Mesendoderm (in vitro differentiated cells): Measurements from ENCODE around the gene NFXL1.

Experiments
- DNase-seq: peaks from one replicate; pipeline ENCODE4 v3.0.0; 2013
- H2AK5ac ChIP-seq: 2 replicates; pipeline ENCODE4 v1.6.1; 2013; ENCODE audit warnings: low read length, inconsistent platforms
- H2BK120ac ChIP-seq: 2 replicates; pipeline ENCODE4 v1.6.1; 2013; ENCODE audit warnings: low read depth, mild to moderate bottlenecking, low read length, moderate library complexity, mixed read lengths
- H2BK15ac ChIP-seq: replicated peaks from 2 replicates; pipeline ENCODE4 v1.6.1; 2013; ENCODE audit warnings: low read depth, mild to moderate bottlenecking, moderate library complexity
- H2BK5ac ChIP-seq: 2 replicates; pipeline ENCODE4 v1.6.1; 2013; ENCODE audit warnings: low read length, inconsistent platforms
- H3K18ac ChIP-seq: 2 replicates; pipeline ENCODE4 v1.6.1; 2013; ENCODE audit warnings: mild to moderate bottlenecking, low read length, mixed read lengths
- H3K23ac ChIP-seq: one replicate; pipeline ENCODE4 v1.6.1; 2013; ENCODE audit warnings: low read length
- H3K27ac ChIP-seq: 2 replicates; pipeline ENCODE4 v1.5.1; 2013; ENCODE audit warnings: low read depth, mild to moderate bottlenecking, inconsistent platforms, low read length, moderate library complexity
- H3K27me3 ChIP-seq: 2 replicates; pipeline ENCODE4 v1.6.1; 2013; ENCODE audit warnings: low read length, control low read depth, mild to moderate bottlenecking, inconsistent platforms; ENCODE audit not compliant: insufficient read depth, poor library complexity
- H3K36me3 ChIP-seq: 2 replicates; pipeline ENCODE4 v1.6.1; 2013; ENCODE audit warnings: low read length, inconsistent platforms; ENCODE audit not compliant: control insufficient read depth, insufficient read depth
- H3K4ac ChIP-seq: one replicate; pipeline ENCODE4 v1.6.1; 2013; ENCODE audit warnings: low read depth, mild to moderate bottlenecking, low read length, moderate library complexity
- H3K4me1 ChIP-seq: 2 replicates; pipeline ENCODE4 v1.6.1; 2013; ENCODE audit warnings: low read depth, low read length, inconsistent platforms; ENCODE audit not compliant: control insufficient read depth
- H3K4me2 ChIP-seq: 2 replicates; pipeline ENCODE4 v1.6.1; 2013; ENCODE audit warnings: low read length
- H3K4me3 ChIP-seq: 2 replicates; pipeline ENCODE4 v1.5.1; 2013; ENCODE audit warnings: mild to moderate bottlenecking, low read length
- H3K56ac ChIP-seq: one replicate; pipeline ENCODE4 v1.6.1; 2013; ENCODE audit warnings: low read length
- H3K79me1 ChIP-seq: 2 replicates; pipeline ENCODE4 v1.6.1; 2013; ENCODE audit warnings: low read length, inconsistent platforms
- H3K79me2 ChIP-seq: 2 replicates; pipeline ENCODE4 v1.6.1; 2013; ENCODE audit warnings: mild to moderate bottlenecking, low read length; ENCODE audit not compliant: control insufficient read depth, insufficient read depth
- H3K9ac ChIP-seq: 2 replicates; pipeline ENCODE4 v1.6.1; 2013; ENCODE audit warnings: low read length, inconsistent platforms
- H4K5ac ChIP-seq: one replicate; pipeline ENCODE4 v1.6.1; 2013; ENCODE audit warnings: low read length
- H4K8ac ChIP-seq: one replicate; pipeline ENCODE4 v1.6.1; 2013; ENCODE audit warnings: low read depth, mild to moderate bottlenecking, control low read depth, low read length, moderate library complexity
- WGBS: extraction: QIAGEN DNeasy Blood & Tissue Kit; methylation state at CpG from one replicate; pipeline ENCODE4 v1.1.7; 2013; ENCODE audit warnings: low lambda C conversion rate, missing lambda C conversion rate; ENCODE audit not compliant: insufficient coverage; ENCODE audit errors: extremely low coverage; 5-methylcytosine and 5-hydroxymethylcytosine counted together

Gene NFXL1

GRCh38 chr4:47848041-47848440, 66.3 kb downstream of the NFXL1 start:
- no peak overlapping the region for H3K4ac ChIP-seq
- H2BK120ac ChIP-seq, result no peak overlapping the region
- no peak overlapping the region for H2BK15ac ChIP-seq
- WGBS, result no CpG with 5 or more reads among the region's 2 CpGs
- DNase-seq, result no peak
- no peaks in the 10 kb centered on the region for H3K79me2 ChIP-seq
- H4K8ac ChIP-seq, result no peak overlapping the region
- no peak overlapping the region for H3K23ac ChIP-seq
- H3K18ac ChIP-seq, result no peak overlapping the region
- no peak overlapping the region for H3K56ac ChIP-seq
- no peak overlapping the region for H2AK5ac ChIP-seq
- H3K27me3 ChIP-seq, result no peaks in the 10 kb centered on the region
- H3K4me2 ChIP-seq, result no peak overlapping the region
- no peak overlapping the region for H4K5ac ChIP-seq
- no peak overlapping the region for H3K4me3 ChIP-seq
- H3K79me1 ChIP-seq, result no peaks in the 10 kb centered on the region
- H3K36me3 ChIP-seq, result no peaks in the 10 kb centered on the region
- no peak overlapping the region for H2BK5ac ChIP-seq
- H3K27ac ChIP-seq, result no peak overlapping the region
- no peak overlapping the region for H3K9ac ChIP-seq
- H3K4me1 ChIP-seq, result no peaks in the 10 kb centered on the region

GRCh38 chr4:47842985-47843384, 71.4 kb downstream of the NFXL1 start:
- H3K27me3 ChIP-seq, result no peaks in the 10 kb centered on the region
- H3K4me2 ChIP-seq, result no peak overlapping the region
- no peak overlapping the region for H3K9ac ChIP-seq
- H3K18ac ChIP-seq, result no peak overlapping the region
- no peak overlapping the region for H2AK5ac ChIP-seq
- no peak overlapping the region for H4K5ac ChIP-seq
- no peak overlapping the region for H3K4me3 ChIP-seq
- no peak overlapping the region for H2BK15ac ChIP-seq
- no peak overlapping the region for H2BK120ac ChIP-seq
- H3K4me1 ChIP-seq, result no peaks in the 10 kb centered on the region
- no peak overlapping the region for H3K27ac ChIP-seq
- no peak overlapping the region for H3K4ac ChIP-seq
- no peaks in the 10 kb centered on the region for H3K79me1 ChIP-seq
- no peaks in the 10 kb centered on the region for H3K79me2 ChIP-seq
- H4K8ac ChIP-seq, result no peak overlapping the region
- no peaks in the 10 kb centered on the region for H3K36me3 ChIP-seq
- no peak overlapping the region for H2BK5ac ChIP-seq
- no peak overlapping the region for H3K56ac ChIP-seq
- no peak overlapping the region for H3K23ac ChIP-seq
- no peak for DNase-seq

DNA sequence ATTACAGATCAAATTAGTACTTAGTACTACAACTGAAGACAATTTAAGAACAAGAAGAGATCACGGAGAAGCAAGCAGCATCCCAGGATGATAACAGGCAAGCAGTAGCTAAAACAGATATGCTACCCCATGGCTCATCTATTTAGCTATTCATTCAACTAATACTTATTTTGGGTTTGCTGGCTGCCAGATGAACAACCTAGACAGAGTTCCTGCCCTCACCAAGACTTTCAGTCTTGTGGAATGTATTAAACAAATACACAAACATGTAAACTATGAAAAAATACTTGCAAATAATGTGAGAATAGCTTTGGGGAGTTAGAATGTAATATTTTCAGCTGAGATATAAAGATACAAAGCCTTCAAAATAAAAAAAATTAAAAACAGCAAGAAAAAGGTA, 74.1 kb downstream of the NFXL1 start:
- Histone ChIP-seq H3K79me1 (no peaks in the 10 kb centered on the region), H2AK5ac (no peak overlapping the region), H3K23ac (no peak overlapping the region), H4K5ac (no peak overlapping the region), H2BK15ac (no peak overlapping the region), H3K27ac (no peak overlapping the region), H3K4me3 (no peak overlapping the region), H3K4ac (no peak overlapping the region), H3K27me3 (no peaks in the 10 kb centered on the region), H2BK120ac (no peak overlapping the region), H3K56ac (no peak overlapping the region), H3K18ac (no peak overlapping the region), H4K8ac (no peak overlapping the region), H3K36me3 (no peaks in the 10 kb centered on the region), H3K4me2 (no peak overlapping the region), H3K79me2 (no peaks in the 10 kb centered on the region), H3K4me1 (peaks cover 4% of the 10 kb centered on the region), H2BK5ac (no peak overlapping the region), H3K9ac (no peak overlapping the region)
- DNase-seq, result no peak
- no CpG with 5 or more reads among the region's 1 CpG for WGBS

DNA sequence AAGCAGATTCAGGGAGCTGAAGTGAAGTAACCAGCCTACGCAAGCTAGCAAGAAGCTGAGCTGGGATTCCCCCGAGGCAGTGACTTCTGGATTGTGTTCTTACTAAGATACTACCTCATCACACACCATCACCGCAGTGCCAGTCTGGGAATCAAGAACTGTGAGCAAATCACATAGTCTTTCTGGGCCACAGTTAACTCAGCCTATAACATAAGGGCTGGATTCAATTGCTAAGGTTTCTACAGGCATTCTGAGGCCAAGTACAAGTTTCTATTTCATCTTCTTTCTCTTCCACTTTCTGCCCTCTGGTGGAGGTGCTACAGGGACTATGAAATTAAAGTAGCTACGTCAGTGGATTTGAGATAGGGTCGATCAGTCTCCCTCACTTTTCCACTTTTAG, 75.1 kb downstream of the NFXL1 start:
- no peak overlapping the region for H2BK5ac ChIP-seq
- no peak overlapping the region for H3K4ac ChIP-seq
- no peak overlapping the region for H2BK15ac ChIP-seq
- no peak overlapping the region for H3K27ac ChIP-seq
- H3K4me2 ChIP-seq, result no peak overlapping the region
- peaks cover 5% of the 10 kb centered on the region for H3K4me1 ChIP-seq
- no peak overlapping the region for H4K5ac ChIP-seq
- peak; percentile 45 for DNase-seq
- H3K4me3 ChIP-seq, result no peak overlapping the region
- no peaks in the 10 kb centered on the region for H3K79me2 ChIP-seq
- H3K9ac ChIP-seq, result no peak overlapping the region
- H3K36me3 ChIP-seq, result no peaks in the 10 kb centered on the region
- no peaks in the 10 kb centered on the region for H3K27me3 ChIP-seq
- no peak overlapping the region for H3K18ac ChIP-seq
- H3K23ac ChIP-seq, result no peak overlapping the region
- no peak overlapping the region for H2AK5ac ChIP-seq
- no peak overlapping the region for H4K8ac ChIP-seq
- H3K56ac ChIP-seq, result no peak overlapping the region
- no peaks in the 10 kb centered on the region for H3K79me1 ChIP-seq
- no peak overlapping the region for H2BK120ac ChIP-seq
- WGBS, result no CpG with 5 or more reads among the region's 5 CpGs

DNA sequence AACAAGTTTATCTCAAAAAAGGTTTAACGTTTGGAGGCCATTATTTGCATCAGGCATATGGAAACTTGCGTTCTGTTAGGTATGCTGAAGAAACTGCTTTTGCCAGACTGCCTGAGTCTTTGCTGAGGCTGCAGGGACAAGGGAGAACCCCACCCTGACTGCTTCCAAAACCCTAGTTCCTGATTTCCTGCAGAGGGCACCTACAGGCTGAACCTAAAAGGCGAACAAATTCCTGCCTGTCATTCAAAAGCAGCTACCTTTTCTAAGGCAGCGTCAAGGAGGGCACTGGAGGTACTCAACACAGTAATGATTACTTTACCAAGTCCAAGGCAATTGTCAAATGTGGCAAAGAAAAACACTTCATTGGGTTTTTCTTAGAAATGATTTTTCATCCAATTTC, 75.9 kb downstream of the NFXL1 start:
- Histone ChIP-seq H2BK15ac (no peak overlapping the region), H3K4me3 (no peak overlapping the region), H2AK5ac (no peak overlapping the region), H3K56ac (no peak overlapping the region), H3K27ac (no peak overlapping the region), H3K79me1 (no peaks in the 10 kb centered on the region), H3K4ac (no peak overlapping the region), H4K5ac (no peak overlapping the region), H3K9ac (no peak overlapping the region), H2BK120ac (no peak overlapping the region), H3K79me2 (no peaks in the 10 kb centered on the region), H3K4me1 (peaks cover 5% of the 10 kb centered on the region), H2BK5ac (no peak overlapping the region), H4K8ac (no peak overlapping the region), H3K4me2 (no peak overlapping the region), H3K27me3 (no peaks in the 10 kb centered on the region), H3K36me3 (no peaks in the 10 kb centered on the region), H3K18ac (no peak overlapping the region), H3K23ac (no peak overlapping the region)
- DNase-seq, result peak; percentile 46
- WGBS, result no CpG with 5 or more reads among the region's 4 CpGs

DNA sequence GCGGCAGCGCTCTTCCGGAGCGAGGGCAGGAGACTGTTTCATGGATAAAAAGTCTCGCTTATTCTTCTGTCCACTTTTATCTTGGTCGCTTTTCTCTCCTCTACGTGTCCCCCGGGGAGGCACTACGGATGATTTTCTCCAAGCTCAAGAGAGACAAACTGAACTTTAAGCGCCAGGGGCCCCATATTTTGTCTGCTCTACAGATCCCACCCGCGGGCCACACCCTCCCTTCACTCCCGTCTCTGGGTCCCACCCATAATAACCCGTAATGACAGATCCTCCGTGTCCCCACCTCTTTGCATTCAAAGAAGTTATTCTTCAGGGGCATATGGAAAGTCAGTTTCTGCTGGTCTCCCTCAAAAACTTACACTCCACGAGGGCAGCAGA, 76.5 kb downstream of the NFXL1 start, which contains the start of gene CORIN:
CORIN (minus strand) TSS at position 160 of the 387 bp plus-strand sequence; CDS start at position 42, 118 bp downstream.
- Histone ChIP-seq H2BK5ac (no peak within 1 kb of the TSS), H3K4me1 (peaks cover 5% of the 10 kb centered on the region), H3K18ac (no peak within 1 kb of the TSS), H2AK5ac (no peak within 1 kb of the TSS), H3K4me2 (peak within 1 kb of the TSS; percentile 83), H2BK120ac (no peak within 1 kb of the TSS), H3K4me3 (peak within 1 kb of the TSS; percentile 44), H3K36me3 (no peaks in the 10 kb centered on the region), H2BK15ac (no peak within 1 kb of the TSS), H4K5ac (no peak within 1 kb of the TSS), H3K23ac (no peak within 1 kb of the TSS), H3K4ac (no peak within 1 kb of the TSS), H3K27me3 (no peaks in the 10 kb centered on the region), H3K56ac (peak within 1 kb of the TSS; percentile 88), H3K79me2 (no peaks in the 10 kb centered on the region), H3K79me1 (no peaks in the 10 kb centered on the region), H4K8ac (no peak within 1 kb of the TSS), H3K27ac (no peak within 1 kb of the TSS), H3K9ac (peak within 1 kb of the TSS; percentile 63)
- DNase-seq, result no peak
- WGBS, result no CpG with 5 or more reads among the region's 16 CpGs
